Measurements from ENCODE around the gene ADI1.
"Not testable (repeated sequence)": the region's sequence is repeated elsewhere in the genome, so short reads cannot be mapped to it uniquely, and the experiment has no call there.

Gene ADI1

DNA sequence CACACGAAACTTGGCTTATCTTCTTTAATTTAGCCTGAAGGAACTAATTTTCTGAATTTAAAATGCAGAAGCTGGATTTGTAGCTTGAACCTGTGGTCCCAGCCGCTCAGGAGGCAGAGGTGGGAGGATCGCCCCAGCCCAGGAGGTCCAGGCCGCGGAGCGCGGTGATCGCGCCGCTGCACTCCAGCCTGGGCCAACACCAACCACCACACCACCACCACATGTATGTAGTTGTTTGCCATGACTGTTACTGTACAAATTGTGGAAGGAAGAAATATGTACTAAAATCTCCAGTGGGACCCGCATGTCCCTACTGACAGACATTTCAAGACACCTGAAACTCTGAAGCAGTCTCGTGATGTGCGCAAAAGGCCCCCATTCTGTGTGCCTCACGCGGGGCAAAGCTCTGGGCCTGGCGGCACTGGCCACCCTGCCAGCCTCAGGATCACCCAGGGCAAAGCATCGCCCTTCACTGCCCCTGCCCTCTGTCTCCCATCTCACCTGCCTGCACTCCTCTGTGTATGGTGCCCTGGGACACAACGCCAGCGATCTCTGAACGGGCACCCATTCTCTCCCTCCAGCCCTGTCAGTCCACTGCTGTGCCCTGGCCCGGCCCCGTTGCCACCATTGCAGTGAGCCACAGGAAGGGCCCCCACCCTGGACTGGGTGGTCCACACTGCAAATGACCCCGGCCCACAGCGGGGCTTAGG, 10.1 kb upstream of the ADI1 start:
- DNase-seq (ENCODE audit: low read depth) = no peak

DNA sequence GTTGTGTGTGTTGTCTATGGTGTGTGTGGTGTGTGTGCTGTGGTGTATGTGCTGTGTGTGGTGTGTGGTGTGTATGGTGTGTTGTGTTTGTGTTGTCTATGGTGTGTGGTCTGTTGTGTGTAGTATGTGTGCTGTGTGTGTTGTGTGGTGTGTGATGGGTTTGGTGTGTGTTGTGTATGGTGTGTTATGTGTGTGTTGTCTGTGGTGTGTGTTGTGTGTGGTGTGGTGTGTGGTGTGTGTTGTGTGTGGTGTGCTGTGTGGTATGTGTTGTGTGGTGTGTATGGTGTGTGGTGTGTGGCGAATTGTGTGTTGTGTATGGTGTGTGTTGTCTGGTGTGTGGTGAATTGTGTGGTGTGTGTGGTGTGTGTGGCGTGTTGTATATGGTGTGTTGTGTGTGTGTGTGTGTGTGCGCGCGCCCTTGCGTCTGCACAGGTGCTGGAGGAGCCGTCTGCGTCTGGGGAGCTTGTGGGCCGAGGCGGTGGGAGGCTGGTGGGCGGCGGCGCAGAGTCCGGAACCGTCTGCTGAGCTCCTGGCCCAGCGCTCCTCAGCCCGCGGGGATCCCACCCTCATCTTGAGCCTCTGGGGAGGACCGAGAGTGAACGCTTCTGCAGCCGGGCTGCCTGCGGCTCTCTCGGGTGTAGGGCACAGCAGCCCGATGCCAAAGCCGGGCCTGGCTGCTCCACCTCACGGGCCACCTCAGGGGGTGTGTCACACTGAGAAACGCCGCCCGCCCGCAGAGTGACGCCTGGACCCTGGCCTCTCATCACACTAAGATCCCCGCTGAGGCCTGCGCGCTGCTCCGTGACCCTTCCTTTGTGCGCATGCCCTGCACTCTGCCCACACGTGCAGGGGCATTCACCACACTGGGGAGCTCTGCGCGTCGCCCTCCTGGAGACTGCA, 8.8 kb upstream of the ADI1 start:
- no peak for DNase-seq (ENCODE audit: low read depth)

DNA sequence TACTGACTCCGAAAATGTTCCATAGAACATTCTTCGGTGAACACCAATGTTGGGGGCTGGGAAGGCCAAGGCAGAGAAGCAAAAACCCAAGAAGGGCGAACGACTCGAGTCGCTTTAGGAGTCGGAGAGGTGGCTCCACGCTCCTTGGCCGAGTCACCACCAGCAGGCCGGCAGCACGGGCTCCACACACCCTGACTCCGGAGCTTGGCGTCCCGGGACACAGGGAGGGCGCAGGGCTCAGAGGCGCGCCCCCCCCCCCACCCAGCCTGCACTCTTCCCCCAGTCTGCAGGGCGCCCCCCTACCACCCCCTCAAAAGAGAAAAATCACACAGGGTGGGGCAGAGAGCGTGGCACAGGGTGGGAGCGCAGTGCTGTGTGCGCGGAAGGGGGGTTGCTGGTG, 7.5 kb upstream of the ADI1 start:
- DNase-seq (ENCODE audit: low read depth) = no peak

DNA sequence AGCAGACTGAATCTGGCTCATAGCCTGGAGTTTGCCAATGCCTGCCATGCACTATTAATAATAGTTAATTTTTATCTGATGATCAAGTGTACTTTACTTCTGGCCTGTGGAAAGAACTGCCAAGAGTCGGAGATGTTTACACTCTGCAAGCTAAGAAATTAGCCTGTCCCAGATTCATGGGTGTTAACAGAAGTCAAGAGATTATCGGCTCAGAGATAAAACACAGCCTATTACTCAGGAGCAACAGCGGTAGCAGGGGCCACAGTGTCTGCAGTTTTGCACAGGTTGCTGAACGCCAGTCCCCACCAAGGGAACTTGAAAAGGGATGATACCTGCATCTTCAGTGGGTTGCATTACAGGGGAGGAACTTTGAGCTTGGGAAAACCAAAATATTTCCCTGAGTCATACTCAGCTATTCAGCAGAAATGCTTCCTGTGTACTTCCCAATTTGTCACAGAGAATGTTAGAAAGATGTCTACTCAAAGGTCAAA, 4.3 kb upstream of the ADI1 start:
- peak; percentile 48 for DNase-seq (ENCODE audit: low read depth)

DNA sequence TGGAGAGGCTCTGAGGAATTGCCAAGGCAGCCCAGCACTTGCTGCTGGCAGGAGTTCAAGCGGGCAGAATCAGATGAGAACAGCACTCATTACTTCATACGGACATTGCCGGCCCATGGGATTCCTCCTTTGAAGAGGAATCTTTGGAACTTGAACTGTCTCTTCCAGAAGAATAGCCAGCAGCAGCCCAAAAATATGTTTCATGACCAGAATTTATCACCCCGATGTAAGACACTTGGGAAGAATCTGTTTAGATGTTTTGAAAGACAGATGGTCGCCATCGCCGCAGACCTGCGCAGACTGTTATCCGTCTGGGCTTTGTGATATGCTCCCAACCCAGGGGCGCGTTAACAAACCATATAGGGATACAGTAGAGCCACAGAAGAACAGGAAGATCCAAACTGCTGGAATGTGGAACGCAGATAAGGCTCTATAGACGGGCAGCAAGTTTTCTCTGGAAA, 3.7 kb upstream of the ADI1 start:
- DNase-seq (ENCODE audit: low read depth) = no peak

DNA sequence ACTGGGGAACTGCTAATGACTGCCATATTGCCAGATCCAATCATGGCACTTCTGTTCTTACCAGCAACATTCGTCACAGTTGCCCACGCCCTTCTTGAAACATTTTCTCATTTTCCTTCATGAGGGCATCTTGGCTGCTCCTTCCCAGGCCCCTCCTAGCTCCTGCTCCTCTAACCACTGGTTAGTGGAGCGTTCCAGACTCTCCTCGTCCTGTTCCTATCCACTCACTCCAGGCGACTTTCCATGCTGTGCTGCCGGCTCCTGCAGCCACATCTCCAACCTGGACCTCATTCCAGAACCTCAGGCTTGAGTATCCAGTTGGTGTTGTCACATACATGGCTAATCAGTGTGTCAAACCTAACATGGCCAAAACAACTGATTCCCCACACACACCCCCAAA, 1.3 kb upstream of the ADI1 start:
- DNase-seq (ENCODE audit: low read depth) = no peak

DNA sequence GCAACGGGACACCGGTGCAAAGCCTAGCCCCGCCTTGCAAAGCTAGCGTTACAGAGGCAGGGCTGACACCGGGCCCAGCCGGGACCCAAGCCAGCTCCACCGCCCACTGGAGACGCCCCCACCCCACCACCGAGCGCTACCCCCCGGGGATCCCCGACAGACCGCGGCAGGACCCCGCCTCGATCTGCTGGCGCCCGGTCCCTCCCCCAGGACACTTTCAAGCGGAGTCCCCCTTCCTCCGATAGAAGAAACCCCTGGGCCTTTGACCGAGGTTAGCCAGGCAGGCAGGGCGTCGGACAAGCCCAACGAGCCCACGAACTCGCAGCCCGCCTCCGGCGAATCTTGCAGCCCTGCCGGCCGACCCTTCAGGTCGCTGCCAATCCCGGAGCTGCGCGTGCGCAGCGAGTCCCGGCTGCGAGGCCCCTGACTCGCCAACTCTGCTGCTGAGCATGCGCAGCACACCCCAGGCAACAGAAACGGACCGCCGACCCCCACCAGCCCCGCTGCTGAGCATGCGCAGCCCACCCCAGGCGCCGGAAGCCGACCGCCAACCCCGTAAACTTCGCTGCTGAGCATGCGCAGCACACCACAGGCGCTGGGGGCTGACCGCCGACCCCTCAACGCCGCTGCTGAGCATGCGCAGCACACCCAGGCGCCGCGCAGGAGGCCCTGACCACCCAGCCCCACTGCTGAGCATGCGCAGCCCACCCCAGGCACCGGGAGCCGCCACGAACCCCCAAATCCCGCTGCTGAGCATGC, 656 bp downstream of the ADI1 start:
- DNase-seq (ENCODE audit: low read depth) = peak; percentile 93

DNA sequence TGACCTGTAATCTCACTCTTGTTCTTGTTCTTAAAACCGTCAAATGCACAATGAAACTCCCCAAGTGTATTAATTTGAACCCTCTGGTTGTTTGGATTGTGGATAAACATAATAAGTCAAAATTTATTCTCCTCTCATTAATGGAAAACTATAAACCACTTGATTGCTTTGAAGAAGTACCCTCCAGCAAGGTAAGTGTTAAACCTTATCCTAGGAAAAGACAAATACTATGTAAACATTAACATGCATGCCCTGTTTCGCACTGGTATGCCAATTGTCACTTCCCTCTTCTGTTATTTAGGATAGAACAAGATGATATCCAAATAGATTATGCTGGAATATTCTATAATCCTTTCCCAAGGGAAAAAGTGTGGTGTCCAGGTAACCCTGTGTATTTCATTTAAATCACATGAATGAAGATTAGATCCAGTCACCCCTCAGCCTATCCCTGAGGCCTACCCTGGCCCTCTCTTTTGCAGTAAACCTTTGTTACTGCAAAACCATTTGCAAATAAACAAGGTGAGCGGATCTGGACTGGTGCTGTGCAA, 1.3 kb downstream of the ADI1 start:
- DNase-seq (ENCODE audit: low read depth) = no peak

DNA sequence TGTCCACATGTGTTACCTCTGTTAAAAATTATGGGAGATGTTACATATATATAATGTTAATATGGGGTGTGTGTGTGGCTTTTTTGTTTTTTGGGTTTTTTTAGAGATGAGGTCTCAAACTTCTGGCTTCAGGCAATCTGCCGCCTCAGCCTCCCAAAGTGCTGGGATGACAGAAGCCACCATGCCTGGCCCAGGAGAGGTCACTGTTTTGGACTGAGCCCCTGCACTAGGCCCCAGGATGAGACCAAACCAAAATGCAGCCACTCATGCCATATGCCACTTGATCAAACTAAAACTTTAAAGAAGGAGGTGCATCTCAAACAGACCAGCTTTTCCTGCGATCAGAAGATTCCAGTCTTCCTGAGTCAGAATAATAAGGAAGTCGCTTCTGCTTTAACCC, 2.5 kb downstream of the ADI1 start:
- DNase-seq (ENCODE audit: low read depth) = no peak

DNA sequence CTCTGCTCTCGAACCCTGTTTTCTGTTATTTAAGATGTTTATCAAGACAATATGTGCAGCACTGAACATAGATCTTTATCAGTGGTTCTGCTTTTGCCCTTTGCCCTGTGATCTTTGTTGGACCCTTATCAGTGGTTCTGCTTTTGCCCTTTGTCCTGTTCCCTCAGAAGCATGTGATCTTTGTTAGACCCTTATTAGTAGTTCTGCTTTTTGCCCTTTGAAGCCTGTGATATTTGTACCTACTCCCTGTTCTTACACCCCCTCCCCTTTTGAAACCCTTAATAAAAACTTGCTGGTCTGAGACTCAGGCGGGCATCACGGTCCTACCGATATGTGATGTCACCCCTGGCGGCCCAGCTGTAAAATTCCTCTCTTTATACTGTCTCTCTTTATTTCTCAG, 3.9 kb downstream of the ADI1 start:
- DNase-seq (ENCODE audit: low read depth) = not testable (repeated sequence)

DNA sequence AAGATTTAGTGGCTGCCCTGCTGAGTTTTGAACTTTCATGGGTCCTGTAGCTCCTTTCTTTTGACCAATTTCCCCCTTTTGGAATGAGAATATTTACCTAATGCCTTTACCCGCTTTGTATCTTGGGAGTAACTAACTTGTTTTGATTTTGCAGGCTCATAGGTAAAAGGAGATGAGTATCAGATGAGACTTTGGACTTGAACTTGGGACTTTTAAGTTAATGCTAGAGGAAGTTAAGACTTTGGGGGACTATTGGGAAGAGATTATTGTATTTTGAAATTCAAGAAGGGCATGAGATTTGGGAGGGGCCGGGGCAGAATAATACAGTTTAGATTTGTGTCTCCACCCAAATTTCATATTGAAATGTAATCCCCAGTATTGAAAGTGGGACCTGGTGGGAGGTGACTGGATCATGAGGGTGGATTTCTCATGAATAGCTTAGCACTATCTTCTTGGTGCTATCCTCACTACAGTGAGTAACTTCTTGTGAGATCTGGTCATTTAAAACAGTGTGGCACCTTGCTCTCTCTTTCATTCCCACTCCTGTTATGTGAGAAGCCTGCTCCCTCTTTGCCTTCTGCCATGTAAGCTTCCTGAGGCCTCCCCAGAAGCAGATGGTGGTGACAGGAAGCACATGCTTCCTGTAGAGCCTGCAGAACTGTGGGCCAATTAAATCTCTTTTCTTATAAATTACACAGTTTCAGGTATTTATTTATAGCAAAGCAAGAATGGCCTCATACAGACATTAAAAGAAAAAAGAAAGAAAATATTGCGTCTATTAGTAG, 6.1 kb downstream of the ADI1 start:
- DNase-seq (ENCODE audit: low read depth) = no peak

DNA sequence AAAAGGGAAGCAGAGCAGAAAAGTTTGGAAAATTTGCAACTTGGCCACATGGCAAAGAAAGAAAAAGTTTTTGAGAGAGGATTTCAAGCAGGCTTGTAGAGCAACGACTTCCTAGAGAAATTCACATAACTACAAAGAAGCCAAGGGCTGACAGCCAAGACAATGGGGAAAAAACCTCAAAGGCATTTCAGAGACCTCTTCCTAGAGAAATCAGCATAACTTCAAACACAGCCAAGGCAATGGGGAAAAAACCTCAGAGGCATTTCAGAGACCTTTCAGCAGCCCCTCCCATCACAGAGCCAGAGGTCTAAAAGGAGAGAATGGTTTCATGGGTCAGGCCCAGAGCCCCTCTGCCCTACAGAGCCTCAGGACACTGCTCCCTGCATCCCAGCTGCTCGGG, 7.2 kb downstream of the ADI1 start:
- DNase-seq (ENCODE audit: low read depth) = no peak

DNA sequence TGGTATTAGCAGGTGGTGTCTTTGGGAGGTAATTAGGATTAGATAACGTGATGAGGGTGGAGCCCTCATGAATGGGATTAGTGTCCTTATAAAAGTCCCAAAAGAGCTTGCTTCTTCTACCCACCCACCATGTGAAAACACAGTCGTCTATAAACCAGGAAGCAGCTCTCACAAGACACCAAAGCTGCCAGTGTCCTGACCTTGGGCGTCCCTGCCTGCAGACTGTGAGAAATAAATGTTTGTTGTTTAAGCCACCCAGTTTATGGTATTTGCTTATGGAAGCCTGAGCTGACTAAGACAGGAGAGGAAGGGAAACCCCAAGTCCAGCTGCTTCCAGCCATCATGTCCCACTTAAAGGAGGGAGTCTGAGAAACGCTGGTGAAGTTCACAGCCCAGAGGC, 13.6 kb downstream of the ADI1 start:
- no peak for DNase-seq (ENCODE audit: low read depth)

DNA sequence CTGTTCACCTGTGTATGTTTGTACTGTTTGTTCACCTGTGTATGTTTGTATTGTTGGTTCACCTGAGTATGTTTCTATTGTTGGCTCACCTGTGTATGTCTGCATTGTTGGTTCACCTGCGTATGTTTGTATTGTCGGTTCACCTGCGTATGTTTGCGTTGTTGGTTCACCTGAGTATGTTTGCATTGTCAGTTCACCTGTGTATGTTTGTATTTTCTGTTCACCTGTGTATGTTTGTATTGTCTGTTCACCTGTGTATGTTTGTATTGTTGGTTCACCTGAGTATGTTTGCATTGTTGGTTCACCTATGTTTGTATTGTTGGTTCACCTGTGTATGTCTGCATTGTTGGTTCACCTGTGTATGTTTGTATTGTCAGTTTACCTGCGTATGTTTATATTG, 14.6 kb downstream of the ADI1 start:
- DNase-seq (ENCODE audit: low read depth) = no peak

DNA sequence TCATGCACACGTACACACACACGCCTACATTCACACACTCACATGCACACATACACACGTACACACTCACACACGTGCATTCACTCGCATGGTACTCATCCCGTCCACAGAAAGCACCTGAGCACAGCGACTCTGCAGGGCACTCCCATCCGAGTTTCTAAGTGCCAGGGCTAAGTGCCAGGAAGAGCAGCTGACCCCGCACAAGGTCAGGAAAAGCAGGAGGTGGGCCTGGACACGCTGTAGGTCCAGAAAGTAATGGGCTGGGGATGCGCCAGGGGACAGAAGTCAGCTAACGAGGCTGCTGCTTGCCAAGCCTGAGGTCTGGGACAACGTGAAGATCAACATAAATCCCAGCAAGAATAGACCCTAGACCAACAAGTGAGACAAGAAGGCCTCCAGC, 15.8 kb downstream of the ADI1 start:
- no peak for DNase-seq (ENCODE audit: low read depth)

DNA sequence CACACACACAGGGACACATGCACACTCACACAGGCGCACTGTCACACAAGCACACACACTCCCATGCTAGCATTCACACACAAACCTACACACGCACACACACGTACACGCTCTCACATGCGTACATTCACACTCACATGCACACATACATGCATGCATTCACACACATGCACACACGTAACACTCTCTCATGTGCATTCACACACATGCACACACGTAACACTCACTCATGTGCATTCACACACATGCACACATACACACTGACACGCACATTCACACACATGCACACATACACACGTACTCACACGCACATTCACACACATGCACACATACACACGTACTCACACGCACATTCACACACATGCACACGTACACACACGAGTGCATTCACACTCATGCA, 16.3 kb downstream of the ADI1 start:
- no peak for DNase-seq (ENCODE audit: low read depth)

DNA sequence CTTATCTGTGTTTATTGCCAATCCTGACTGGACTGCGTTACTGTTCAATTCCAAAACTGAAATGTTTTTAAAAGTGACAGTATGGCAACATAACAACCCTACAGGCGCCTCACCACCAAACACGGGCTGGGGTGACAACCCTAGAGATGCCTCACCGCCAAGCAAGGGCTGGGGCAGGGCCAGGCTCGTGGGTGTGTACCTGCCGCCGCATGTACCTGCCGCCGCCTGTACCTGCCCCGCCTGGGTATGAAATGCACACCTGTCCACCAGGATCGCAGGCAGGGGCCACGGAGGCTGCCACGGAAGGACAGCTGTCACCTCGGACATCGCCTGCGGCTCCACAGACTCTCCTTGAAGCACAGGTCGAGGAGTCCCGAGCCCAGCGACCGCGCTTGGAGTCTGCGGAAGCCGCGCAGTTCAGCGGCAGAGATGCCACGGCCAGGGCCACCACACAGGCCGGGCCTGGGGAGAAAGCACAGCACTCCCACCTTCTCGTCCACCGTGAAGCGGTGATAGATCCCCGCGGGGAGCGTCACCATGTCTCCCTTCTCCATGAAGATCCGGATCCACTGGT, 18.9 kb downstream of the ADI1 start:
- DNase-seq (ENCODE audit: low read depth) = no peak

DNA sequence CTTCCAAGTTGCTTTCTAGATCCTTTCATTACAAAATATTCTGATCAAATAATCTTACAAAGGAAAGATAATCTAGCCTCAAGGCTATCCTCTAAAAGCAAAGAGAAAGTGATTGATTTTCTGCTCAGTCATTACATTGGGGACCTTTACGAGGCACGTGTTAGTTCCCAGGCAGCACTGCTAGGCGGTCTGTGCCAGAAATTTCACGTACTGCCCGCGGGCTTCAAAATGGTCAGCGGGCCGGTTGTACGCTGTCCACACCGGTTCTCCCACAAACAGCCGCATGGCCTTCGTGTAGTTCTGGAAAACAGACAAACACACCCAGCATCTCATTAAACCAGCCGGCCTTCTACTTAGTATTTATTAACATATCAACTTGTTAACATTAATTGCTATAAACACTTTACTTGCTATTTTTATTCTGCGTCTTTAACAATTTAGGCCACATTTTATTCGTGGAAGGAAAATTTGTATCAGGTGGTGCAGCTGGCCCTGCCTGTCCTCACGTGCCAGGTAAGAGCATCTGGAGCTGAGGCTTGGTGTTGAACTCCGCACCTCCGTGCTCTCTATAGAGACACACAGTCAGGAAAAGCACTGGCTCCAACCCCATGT, 20.4 kb downstream of the ADI1 start:
- no peak for DNase-seq (ENCODE audit: low read depth)

DNA sequence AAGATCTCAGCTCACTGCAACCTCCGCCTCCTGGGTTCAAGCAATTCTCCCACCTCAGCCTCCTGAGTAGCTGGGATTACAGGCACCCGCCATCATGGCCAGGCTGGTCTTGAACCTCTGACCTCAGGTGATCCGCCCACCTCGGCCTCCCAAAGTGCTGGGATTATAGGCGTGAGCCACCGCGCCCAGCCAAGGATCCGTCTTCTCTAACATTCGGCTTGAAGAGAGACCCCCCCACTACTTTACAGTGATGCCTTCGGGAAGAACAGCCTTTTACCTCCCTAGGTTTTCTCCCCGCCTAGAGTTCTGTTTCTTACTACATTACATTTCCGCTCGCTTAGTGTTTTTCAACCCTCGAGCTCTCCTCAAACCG, 22.6 kb downstream of the ADI1 start:
- DNase-seq (ENCODE audit: low read depth) = not testable (repeated sequence)

DNA sequence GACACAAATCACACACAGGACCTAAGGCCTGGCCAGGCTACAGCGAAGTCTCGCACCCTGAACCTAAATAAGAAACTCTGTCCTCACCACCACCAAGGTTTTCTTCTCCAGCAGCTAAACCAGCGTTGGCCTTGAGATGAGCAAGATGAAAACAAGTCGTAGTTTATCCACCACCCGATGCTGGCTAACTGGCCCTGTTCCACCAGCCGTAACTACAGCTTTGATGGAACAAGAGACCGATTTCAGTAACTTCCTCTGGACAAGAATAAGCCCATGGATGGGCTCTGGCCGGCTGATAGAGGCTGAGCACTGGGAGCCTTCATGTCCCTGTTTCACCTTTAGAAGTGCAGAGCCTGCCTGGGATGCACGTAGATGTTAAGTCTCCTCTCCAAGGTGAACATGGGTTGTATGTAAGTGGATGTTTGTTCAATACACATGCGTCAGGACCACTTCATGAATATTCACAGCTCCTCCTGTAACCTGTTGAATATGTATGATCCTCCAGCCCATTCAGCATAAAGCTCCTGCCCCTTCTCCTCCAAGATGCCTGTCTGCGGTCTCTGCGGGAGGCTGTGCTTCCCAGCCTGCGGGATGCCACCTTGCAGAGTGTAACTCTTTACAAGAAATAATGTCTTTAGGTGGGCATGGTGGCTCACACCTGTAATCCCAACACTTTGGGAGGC, 24.2 kb downstream of the ADI1 start:
- DNase-seq (ENCODE audit: low read depth) = no peak

All from ELR (cell line).